Smooth muscle cell (in vitro differentiated cells): ENCODE results near the gene NR1H4. TPM values are rescaled to one million over a fixed set of nuclear protein-coding genes. Genes with fewer than 3 reads are reported as not detected.
"Not testable (repeated sequence)": the region's sequence is repeated elsewhere in the genome, so short reads cannot be mapped to it uniquely, and the experiment has no call there.

Experiments used
- DNase-seq: peaks from one replicate; lab custom pipeline; 2025; ENCODE audit not compliant: unreplicated experiment; lab: John Stamatoyannopoulos, UW
- H2AFZ ChIP-seq: fragments of 200-600 bp; sonication (generic); 2 replicates; pipeline ENCODE4 v1.6.0; 2016; ENCODE audit warnings: antibody characterized with exemption, low read depth, mild to moderate bottlenecking
- H3F3A ChIP-seq: fragments of 200-600 bp; sonication (generic); 2 replicates; pipeline ENCODE4 v1.6.0; 2017; ENCODE audit warnings: antibody characterized with exemption, low read depth
- H3K27ac ChIP-seq: fragments of 200-600 bp; sonication (generic); 2 replicates; pipeline ENCODE4 v1.5.1; 2016; ENCODE audit warnings: low read depth, mild to moderate bottlenecking
- H3K27me3 ChIP-seq: fragments of 200-600 bp; sonication (generic); 2 replicates; pipeline ENCODE4 v1.6.1; 2016; ENCODE audit warnings: low read depth, mild to moderate bottlenecking
- H3K36me3 ChIP-seq: fragments of 200-600 bp; sonication (generic); 2 replicates; pipeline ENCODE4 v1.5.1; 2016; ENCODE audit warnings: low read depth
- H3K4me1 ChIP-seq: fragments of 200-600 bp; sonication (generic); 2 replicates; pipeline ENCODE4 v1.5.1; 2016; ENCODE audit warnings: low read depth
- H3K4me2 ChIP-seq: fragments of 200-600 bp; sonication (generic); 2 replicates; pipeline ENCODE4 v1.6.0; 2016; ENCODE audit warnings: mild to moderate bottlenecking
- H3K4me3 ChIP-seq: fragments of 200-600 bp; sonication (generic); 2 replicates; pipeline ENCODE4 v1.5.1; 2016; ENCODE audit warnings: mild to moderate bottlenecking
- H3K79me2 ChIP-seq: fragments of 200-600 bp; sonication (generic); 2 replicates; pipeline ENCODE4 v1.6.0; 2016; ENCODE audit warnings: low read depth, mild to moderate bottlenecking
- H3K9ac ChIP-seq: fragments of 200-600 bp; sonication (generic); 2 replicates; pipeline ENCODE4 v1.6.0; 2016; ENCODE audit warnings: low read depth
- H3K9me3 ChIP-seq: fragments of 200-600 bp; sonication (generic); replicated peaks from 2 replicates; pipeline ENCODE4 v1.5.1; 2016; ENCODE audit warnings: low read depth
- H4K20me1 ChIP-seq: fragments of 200-600 bp; sonication (generic); 2 replicates; pipeline ENCODE4 v1.6.0; 2016; ENCODE audit warnings: low read depth
- CTCF ChIP-seq: fragments of 200-600 bp; sonication (generic); IDR thresholded peaks from 2 replicates; pipeline ENCODE4 v1.5.1; 2017; ENCODE audit warnings: borderline replicate concordance, mild to moderate bottlenecking, antibody characterized with exemption; ENCODE audit not compliant: insufficient read depth, poor library complexity, severe bottlenecking
- WGBS: methylation state at CpG from one replicate; pipeline ENCODE4 v1.1.7; 2016; ENCODE audit warnings: low lambda C conversion rate; 5-methylcytosine and 5-hydroxymethylcytosine counted together
- polyA plus RNA-seq: library from polyadenylated mRNA; unstranded; fragments of >200 nt; fragmentation: Nextera tagmentation; extraction: Ambion mirVana; gene quantifications from 2 replicates; pipeline ENCODE4 v1.2.1, GENCODE V29; 2016
- total RNA-seq: library from RNA; depleted of rRNA; stranded (reverse); fragments of >200 nt; gene quantifications from 2 replicates; pipeline ENCODE4 v1.2.3, GENCODE V29; 2014

Gene NR1H4
- total and polyA plus RNA-seq, 2 experiments from 2014 or later, result not detected

GRCh38 chr12:100593490-100593889, 119.8 kb downstream of the NR1H4 start:
- Histone ChIP-seq H3K79me2 (peaks cover 5% of the 10 kb centered on the region), H3K4me2 (peak overlapping the region; percentile 41), H3K9ac (no peak overlapping the region), H4K20me1 (no peaks in the 10 kb centered on the region), H3K4me1 (no peaks in the 10 kb centered on the region), H3K9me3 (no peaks in the 10 kb centered on the region), H3F3A (no peaks in the 10 kb centered on the region), H3K4me3 (peak overlapping the region; percentile 13), H3K27ac (peak overlapping the region; percentile 21), H3K36me3 (no peaks in the 10 kb centered on the region), H2AFZ (peak overlapping the region; percentile 63), H3K27me3 (no peaks in the 10 kb centered on the region)
- WGBS, result 76% methylated on average over 5 of the region's 5 CpGs
- DNase-seq, result no peak
- TF ChIP-seq CTCF, result no peak

DNA sequence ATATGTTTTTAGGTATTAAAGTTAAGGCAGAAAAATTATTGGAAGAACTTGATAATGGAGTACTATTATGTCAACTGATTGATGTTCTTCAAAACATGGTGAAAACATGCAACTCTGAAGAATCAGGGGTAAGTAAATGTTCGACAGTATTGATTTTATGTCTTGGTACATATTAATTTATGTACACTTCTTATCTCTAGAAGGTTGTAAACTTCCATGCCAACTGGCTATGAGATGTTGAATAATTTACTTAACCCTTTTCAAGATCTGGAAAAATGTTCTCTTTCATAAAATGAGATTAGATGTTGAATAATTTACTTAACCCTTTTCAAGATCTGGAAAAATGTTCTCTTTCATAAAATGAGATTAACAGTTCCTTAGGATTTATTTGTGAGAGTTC, 128.0 kb downstream of the NR1H4 start:
- no peaks in the 10 kb centered on the region for H4K20me1 ChIP-seq
- H3K9ac ChIP-seq, result no peak overlapping the region
- no peak for TF ChIP-seq CTCF
- peaks cover 5% of the 10 kb centered on the region for H3K9me3 ChIP-seq
- no peaks in the 10 kb centered on the region for H3K4me1 ChIP-seq
- H3F3A ChIP-seq, result no peaks in the 10 kb centered on the region
- H2AFZ ChIP-seq, result no peak overlapping the region
- no peak overlapping the region for H3K4me3 ChIP-seq
- no peak for DNase-seq
- H3K27me3 ChIP-seq, result no peaks in the 10 kb centered on the region
- H3K4me2 ChIP-seq, result no peak overlapping the region
- H3K27ac ChIP-seq, result no peak overlapping the region
- no peaks in the 10 kb centered on the region for H3K79me2 ChIP-seq
- WGBS, result 100% methylated on average over 1 of the region's 1 CpG
- H3K36me3 ChIP-seq, result no peaks in the 10 kb centered on the region

- H3K27ac ChIP-seq, H3K4me3 ChIP-seq, H3K9ac ChIP-seq, H3K4me1 ChIP-seq, H3K27me3 ChIP-seq, H4K20me1 ChIP-seq, H3K9me3 ChIP-seq, H3K4me2 ChIP-seq, H3K79me2 ChIP-seq, H3F3A ChIP-seq, H2AFZ ChIP-seq, H3K36me3 ChIP-seq, DNase-seq: not testable (repeated sequence)
- 100% methylated on average over 1 of the region's 1 CpG for WGBS
These were observed 129.3 kb downstream of the NR1H4 start for GRCh38 chr12:100602997-100603396.

- Histone ChIP-seq H3K36me3 (no peaks in the 10 kb centered on the region), H3K9ac (no peak overlapping the region), H4K20me1 (no peaks in the 10 kb centered on the region), H3K9me3 (peaks cover 6% of the 10 kb centered on the region), H3K27me3 (no peaks in the 10 kb centered on the region), H3K4me3 (no peak overlapping the region), H3K4me2 (no peak overlapping the region), H2AFZ (no peak overlapping the region), H3F3A (no peaks in the 10 kb centered on the region), H3K79me2 (no peaks in the 10 kb centered on the region), H3K4me1 (no peaks in the 10 kb centered on the region), H3K27ac (no peak overlapping the region)
- no peak for DNase-seq
- WGBS, result 100% methylated on average over 1 of the region's 1 CpG
- no peak for TF ChIP-seq CTCF
These were observed 135.1 kb downstream of the NR1H4 start for GRCh38 chr12:100608776-100609175.
